GM12891 (cell line): ENCODE measurements around the gene HTR1D.

Experiments used
- DNase-seq: peaks from one replicate; pipeline ENCODE4 v3.0.0; 2011; ENCODE audit warnings: low spot score; ENCODE audit not compliant: insufficient read length
- FAIRE-seq: peaks from 2 replicates; lab custom pipeline; 2011; peaks lifted over from hg19 to GRCh38; lab: Jason Lieb, UNC
- PAX5 ChIP-seq: IDR thresholded peaks from 2 replicates; pipeline ENCODE4 v1.6.1; 2011; ENCODE audit warnings: low read length, moderate library complexity, mild to moderate bottlenecking; ENCODE audit not compliant: insufficient read depth, severe bottlenecking
- POLR2A ChIP-seq: IDR thresholded peaks from 2 replicates; pipeline ENCODE4 v1.6.1; 2011; ENCODE audit warnings: low read depth, low read length, control low read depth
- POLR2AphosphoS5 ChIP-seq: IDR thresholded peaks from 2 replicates; pipeline ENCODE4 v1.6.1; 2011; ENCODE audit warnings: low read depth, low read length, control low read depth
- POU2F2 ChIP-seq: IDR thresholded peaks from 2 replicates; pipeline ENCODE4 v1.6.1; 2011; ENCODE audit warnings: low read depth, mild to moderate bottlenecking, control low read depth, low read length, moderate library complexity
- SPI1 ChIP-seq: IDR thresholded peaks from 2 replicates; pipeline ENCODE4 v1.6.1; 2011; ENCODE audit warnings: low read depth, low read length, control low read depth
- TAF1 ChIP-seq: IDR thresholded peaks from 2 replicates; pipeline ENCODE4 v1.6.1; 2011; ENCODE audit warnings: low read depth, low read length, control low read depth

HTR1D gene

GRCh38 chr1:23150742-23151141, 66.6 kb downstream of the HTR1D start:
- DNase-seq, result no peak
- TF ChIP-seq PAX5 (no peak), POLR2AphosphoS5 (no peak), POU2F2 (no peak), SPI1 (no peak), TAF1 (no peak), POLR2A (no peak)
- no peak for FAIRE-seq

DNA sequence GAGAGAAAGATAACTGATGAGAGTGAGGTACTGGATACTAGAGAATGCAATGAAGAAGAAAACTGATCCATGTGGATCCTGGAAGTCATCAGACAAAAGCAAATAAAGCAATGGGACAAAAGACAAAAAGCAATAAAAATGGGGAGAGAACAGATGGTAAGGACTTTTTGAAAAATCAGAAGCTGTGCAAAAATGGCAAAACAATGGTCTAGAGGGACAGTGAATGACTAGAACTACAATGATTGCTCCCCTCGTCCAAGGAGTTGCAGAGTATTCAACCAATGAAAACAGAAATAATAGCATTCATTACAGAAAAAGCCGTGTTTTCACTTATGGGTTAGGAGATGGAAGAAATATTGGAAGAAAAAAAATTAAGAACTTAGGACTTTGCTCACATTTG, 67.2 kb downstream of the HTR1D start:
- FAIRE-seq, result no peak
- DNase-seq, result no peak
- TF ChIP-seq POU2F2 (no peak), PAX5 (no peak), POLR2A (no peak), POLR2AphosphoS5 (no peak)

GRCh38 chr1:23149114-23149513, 68.2 kb downstream of the HTR1D start:
- no peak for DNase-seq
- FAIRE-seq, result peak; percentile 48

GRCh38 chr1:23148084-23148483, 69.2 kb downstream of the HTR1D start:
- DNase-seq, result no peak
- TF ChIP-seq POLR2AphosphoS5, result no peak
- TF ChIP-seq SPI1, result no peak
- no peak for FAIRE-seq

More at GRCh38 chr1:23149114-23149513, 68.2 kb downstream of the HTR1D start:
- TF ChIP-seq POU2F2 (no peak), SPI1 (peak; percentile 36; the same call in 1 of the 2 replicates)
